Caco-2 (cell line): ENCODE data around the gene PDYN. TPM values are rescaled to one million over a fixed set of nuclear protein-coding genes. Genes with fewer than 3 reads are reported as not detected.

Experiments used
- BruUV-seq: library from RNA; stranded (reverse); fragments of 400-500 nt; replicated peaks from 2 replicates; lab custom pipeline; 2021; lab: Mats Ljungman, UMichigan
- CTCF ChIA-PET: fragments of 300-600 bp; sonication (Branson Sonifier 250); formaldehyde crosslinking; loops from one replicate; lab custom pipeline; 2022; ENCODE audit warnings: antibody characterized with exemption; lab: Charles Lee
- POLR2A ChIA-PET: fragments of 300-600 bp; sonication (Branson Sonifier 250); formaldehyde crosslinking; loops from one replicate; lab custom pipeline; 2022; ENCODE audit warnings: antibody characterized with exemption; lab: Charles Lee
- DNase-seq, 2 experiments: peaks; one replicate each; pipeline versions ENCODE4 v3.0.0 to v3.0.0-alpha.2; 2020 to 2022
- H3K27me3 ChIP-seq: replicated peaks from 2 replicates; pipeline ENCODE4 v1.6.0; 2011; ENCODE audit warnings: low read length; ENCODE audit not compliant: control insufficient read depth, insufficient read depth
- H3K36me3 ChIP-seq: 2 replicates; pipeline ENCODE4 v1.5.1; 2011; ENCODE audit warnings: low read length; ENCODE audit not compliant: control insufficient read depth, insufficient read depth
- H3K4me1 ChIP-seq: fragments of 250-450 bp; sonication (Bioruptor Pico); 2 replicates; pipeline ENCODE4 v1.5.1; 2020; ENCODE audit warnings: mild to moderate bottlenecking
- H3K4me3 ChIP-seq: 2 replicates; pipeline ENCODE4 v1.5.1; 2011; ENCODE audit warnings: low read depth, mild to moderate bottlenecking, control low read depth, low read length
- H3K9me3 ChIP-seq: fragments of 250-450 bp; sonication (Bioruptor Pico); 2 replicates; pipeline ENCODE4 v1.5.1; 2020; ENCODE audit warnings: mild to moderate bottlenecking, moderate library complexity
- H3K27ac Mint-ChIP-seq: one replicate; pipeline ENCODE4 v1.8.0; 2022; ENCODE audit warnings: mixed read lengths; ENCODE audit not compliant: unreplicated experiment
- H3K27me3 Mint-ChIP-seq: one replicate; pipeline ENCODE4 v1.8.0; 2022; ENCODE audit warnings: mixed read lengths; ENCODE audit not compliant: insufficient read depth, unreplicated experiment
- H3K36me3 Mint-ChIP-seq: one replicate; pipeline ENCODE4 v1.8.0; 2022; ENCODE audit warnings: mild to moderate bottlenecking, mixed read lengths; ENCODE audit not compliant: insufficient read depth, unreplicated experiment
- H3K4me1 Mint-ChIP-seq: one replicate; pipeline ENCODE4 v1.8.0; 2022; ENCODE audit warnings: low read depth, mixed read lengths; ENCODE audit not compliant: unreplicated experiment
- H3K4me3 Mint-ChIP-seq: one replicate; pipeline ENCODE4 v1.8.0; 2022; ENCODE audit warnings: mild to moderate bottlenecking, moderate library complexity, mixed read lengths; ENCODE audit not compliant: unreplicated experiment
- H3K9me3 Mint-ChIP-seq: one replicate; pipeline ENCODE4 v1.8.0; 2022; ENCODE audit warnings: mixed read lengths; ENCODE audit not compliant: unreplicated experiment
- CTCF ChIP-seq, 2 experiments: fragments of 200-600 bp in 1 of 2; IDR thresholded peaks; 1 replicate in 1 of 2; 2 replicates in 1 of 2; pipeline versions ENCODE4 v1.5.1 to v1.8.0; 2011 to 2022; ENCODE audit warnings: antibody characterized with exemption in 1 of 2, control low read depth in 1 of 2, inconsistent platforms in 1 of 2, low read depth in 1 of 2, low read length in 1 of 2, mild to moderate bottlenecking in 1 of 2, moderate library complexity in 1 of 2; ENCODE audit not compliant: insufficient read depth in 1 of 2, severe bottlenecking in 1 of 2, unreplicated experiment in 1 of 2
- intact Hi-C: fragments of 100-400 bp; cut with micrococcal nuclease; formaldehyde crosslinking; loops from one replicate; pipeline ENCODE4 v1.10.0; 2022; ENCODE audit not compliant: unreplicated experiment
- total RNA-seq: library from RNA; stranded (reverse); gene quantifications from 2 replicates; pipeline ENCODE4 v1.2.3, GENCODE V29; 2022

The PDYN gene
- total RNA-seq, 1 experiment from 2014 or later: not detected

DNA sequence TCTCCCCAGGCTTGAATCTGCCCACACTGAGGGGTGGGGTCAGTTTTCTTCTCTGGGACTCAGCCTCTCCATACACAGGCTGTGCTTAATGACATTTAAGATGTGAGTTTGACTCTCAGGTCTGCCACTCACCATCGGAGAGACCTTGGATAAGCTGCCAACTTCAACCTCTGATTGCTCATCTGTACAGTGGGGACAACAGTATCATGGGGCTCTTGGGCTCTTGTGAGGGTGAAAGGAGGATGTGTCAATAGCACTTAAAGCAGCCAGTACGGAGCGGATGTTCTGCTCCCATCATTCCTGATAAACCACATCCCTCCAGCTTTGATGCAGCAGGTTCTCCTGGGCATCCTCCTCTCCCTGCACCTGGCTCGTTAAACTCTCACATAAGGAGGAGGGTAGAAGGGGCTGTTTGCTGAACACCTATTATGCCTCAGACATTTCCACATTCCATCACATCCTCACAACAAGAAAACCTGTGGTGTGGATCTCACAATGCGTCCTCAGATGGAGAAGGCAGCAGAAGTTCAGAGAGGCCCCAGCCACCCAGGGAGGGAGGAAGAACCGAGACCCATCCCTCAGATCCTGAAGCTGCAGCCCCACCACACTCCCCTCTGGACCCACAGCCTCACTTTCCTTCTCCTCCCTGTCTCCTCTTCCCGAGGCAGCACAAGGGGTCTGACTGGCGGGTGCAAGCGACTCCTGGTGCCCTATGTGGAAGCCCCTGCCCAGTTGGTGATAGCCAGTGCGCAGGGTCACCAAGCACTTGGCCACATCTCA, 1.9 kb upstream of the PDYN start:
- Histone ChIP-seq H3K27me3 (no peaks in the 10 kb centered on the region; the same call in 1 of the 2 replicates), H3K4me3 (no peak overlapping the region), H3K36me3 (no peaks in the 10 kb centered on the region), H3K4me1 (no peaks in the 10 kb centered on the region), H3K9me3 (no peaks in the 10 kb centered on the region)
- peaks cover 37% of the 10 kb centered on the region for H3K27me3 Mint-ChIP-seq
- POLR2A ChIA-PET: no interaction called here
- H3K27ac Mint-ChIP-seq: no peak overlapping the region
- intact Hi-C loops: no loop called here
- BruUV-seq: no TSS peak
- peaks cover 6% of the 10 kb centered on the region for H3K4me1 Mint-ChIP-seq
- no peaks in the 10 kb centered on the region for H3K9me3 Mint-ChIP-seq
- DNase-seq: no peak
- TF ChIP-seq CTCF (IDR thresholded peaks at IDR 0.05; ENCODE audit: insufficient read depth in 1 of 2, low read depth in 1 of 2, low read length in 1 of 2, severe bottlenecking in 1 of 2, unreplicated experiment in 1 of 2): no peak
- CTCF ChIA-PET: no interaction called here
- no peak overlapping the region for H3K4me3 Mint-ChIP-seq
- no peaks in the 10 kb centered on the region for H3K36me3 Mint-ChIP-seq

DNA sequence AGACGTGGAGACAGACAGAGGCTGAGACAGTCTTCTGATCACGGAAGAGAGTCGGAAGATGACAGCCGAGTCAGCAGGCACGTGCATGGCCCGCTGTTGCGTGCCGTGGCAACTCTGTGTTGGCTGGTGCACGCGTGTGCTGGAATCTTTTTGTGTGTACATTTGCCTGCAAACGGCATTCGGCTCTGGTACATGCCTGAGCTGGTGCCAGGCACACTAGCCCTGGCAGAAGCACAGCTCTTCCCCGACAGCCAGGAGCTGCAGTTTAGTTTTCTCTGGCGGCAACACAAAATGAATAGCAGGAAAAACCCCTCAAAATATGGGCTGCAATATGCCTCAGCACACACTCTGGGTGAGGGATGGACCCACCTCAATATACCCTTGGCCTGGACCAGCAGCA, 769 bp upstream of the PDYN start:
- Histone ChIP-seq H3K9me3 (no peaks in the 10 kb centered on the region), H3K27me3 (no peaks in the 10 kb centered on the region; the same call in 1 of the 2 replicates), H3K36me3 (no peaks in the 10 kb centered on the region), H3K4me1 (no peaks in the 10 kb centered on the region), H3K4me3 (no peak overlapping the region)
- H3K36me3 Mint-ChIP-seq: no peaks in the 10 kb centered on the region
- BruUV-seq: no TSS peak
- no peak overlapping the region for H3K4me3 Mint-ChIP-seq
- peaks cover 6% of the 10 kb centered on the region for H3K4me1 Mint-ChIP-seq
- no peak for DNase-seq
- no peak overlapping the region for H3K27ac Mint-ChIP-seq
- ChIA-PET POLR2A (no interaction called here), CTCF (no interaction called here)
- intact Hi-C loops: no loop called here
- peaks cover 43% of the 10 kb centered on the region for H3K27me3 Mint-ChIP-seq
- no peaks in the 10 kb centered on the region for H3K9me3 Mint-ChIP-seq
- no peak for TF ChIP-seq CTCF (IDR thresholded peaks at IDR 0.05; ENCODE audit: insufficient read depth in 1 of 2, low read depth in 1 of 2, low read length in 1 of 2, severe bottlenecking in 1 of 2, unreplicated experiment in 1 of 2)

GRCh38 chr20:1992359-1993110, 1.3 kb downstream of the PDYN start:
- Mint-ChIP-seq H3K4me3 (no peak overlapping the region), H3K36me3 (no peaks in the 10 kb centered on the region), H3K4me1 (no peaks in the 10 kb centered on the region), H3K27ac (no peak overlapping the region), H3K27me3 (peaks cover 31% of the 10 kb centered on the region), H3K9me3 (no peaks in the 10 kb centered on the region)
- no TSS peak for BruUV-seq
- TF ChIP-seq CTCF (IDR thresholded peaks at IDR 0.05; ENCODE audit: insufficient read depth in 1 of 2, low read depth in 1 of 2, low read length in 1 of 2, severe bottlenecking in 1 of 2, unreplicated experiment in 1 of 2): no peak
- H3K4me3 ChIP-seq: no peak overlapping the region
- no peak for DNase-seq
- no peaks in the 10 kb centered on the region for H3K4me1 ChIP-seq
- ChIA-PET POLR2A (no interaction called here), CTCF (no interaction called here)
- intact Hi-C loops: no loop called here
- no peaks in the 10 kb centered on the region for H3K9me3 ChIP-seq
- H3K27me3 ChIP-seq: peaks cover 1% of the 10 kb centered on the region; the same call in 1 of the 2 replicates
- H3K36me3 ChIP-seq: no peaks in the 10 kb centered on the region
